GM19238 (cell line): ENCODE measurements around the gene C5orf34.
"Not testable (repeated sequence)": the region's sequence is repeated elsewhere in the genome, so short reads cannot be mapped to it uniquely, and the experiment has no call there.

Experiments used
- DNase-seq: peaks from one replicate; pipeline ENCODE4 v3.0.0; 2011; ENCODE audit warnings: low spot score; ENCODE audit not compliant: insufficient read length

The C5orf34 gene, protein sequence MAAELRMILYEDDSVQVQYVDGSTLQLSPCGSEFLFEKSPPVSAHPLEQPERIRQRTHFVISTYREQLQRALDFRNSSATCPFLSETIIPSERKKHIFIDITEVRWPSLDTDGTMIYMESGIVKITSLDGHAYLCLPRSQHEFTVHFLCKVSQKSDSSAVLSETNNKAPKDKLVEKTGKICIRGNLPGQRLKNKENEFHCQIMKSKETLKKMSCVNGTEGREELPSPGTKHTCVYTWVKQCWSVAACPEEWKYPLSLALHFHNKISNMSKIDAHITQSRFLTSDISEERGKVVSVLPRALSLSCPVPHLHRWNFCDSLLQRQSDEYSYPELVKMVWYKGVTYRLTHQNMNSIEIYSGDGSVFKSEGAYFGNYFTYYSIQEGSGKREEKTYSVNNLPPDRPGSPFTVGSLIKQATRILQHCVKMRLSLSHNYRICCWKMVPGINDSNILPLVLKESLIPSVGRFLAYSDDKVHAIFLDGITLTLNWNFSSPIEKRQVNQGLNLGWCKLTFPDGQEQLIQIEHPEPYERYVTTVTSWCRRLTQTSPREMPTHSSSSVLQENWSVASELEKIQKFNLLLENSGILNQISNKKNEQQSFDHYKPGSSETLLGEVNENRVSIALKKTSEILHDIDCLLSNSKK

DNA sequence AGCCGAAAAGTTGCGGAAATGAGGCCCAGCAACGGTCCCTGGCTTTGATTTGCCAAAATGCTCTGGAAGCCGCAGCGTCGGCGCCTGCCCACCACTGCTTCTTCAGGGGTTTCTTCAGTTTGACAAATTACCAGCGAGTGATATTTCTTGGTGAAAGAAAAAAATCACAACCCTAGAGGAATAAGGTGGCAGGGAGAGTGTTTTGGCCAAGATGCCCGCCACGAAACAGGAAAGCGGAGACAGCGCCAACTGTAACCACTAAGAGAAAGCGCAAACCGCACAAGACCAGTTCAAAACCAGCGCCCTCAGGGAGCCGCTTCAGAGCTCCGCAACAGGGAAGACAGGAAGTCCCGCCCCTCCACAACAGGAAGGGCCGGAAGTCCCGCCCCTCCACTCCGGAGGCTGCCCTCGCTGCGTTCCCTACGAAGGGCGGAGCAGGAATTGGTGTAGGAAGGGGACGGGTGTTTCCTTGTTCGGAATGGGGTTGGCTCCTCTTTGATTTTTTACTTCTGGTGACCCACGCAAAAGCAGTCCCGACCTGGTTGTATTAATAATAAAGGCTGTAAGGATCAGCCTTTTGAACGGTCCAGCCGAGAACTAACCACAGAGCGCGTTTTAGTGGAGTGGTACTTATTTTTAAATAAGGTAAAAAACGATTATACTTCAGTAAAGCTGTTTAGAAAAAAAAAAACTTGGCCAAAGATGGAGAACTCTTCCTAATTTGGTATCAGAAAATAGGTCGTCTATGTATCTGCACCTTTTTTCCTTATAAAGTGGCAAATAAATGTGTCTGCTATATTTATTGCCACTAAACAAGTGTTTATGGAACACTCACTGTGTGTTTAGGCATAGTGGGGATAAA is at the start of gene C5orf34:
C5orf34 (minus strand) TSS at position 333 of the 862 bp plus-strand sequence. CDS start 5,809 bp downstream, outside the sequence.
- peak; percentile 95 for DNase-seq

DNA sequence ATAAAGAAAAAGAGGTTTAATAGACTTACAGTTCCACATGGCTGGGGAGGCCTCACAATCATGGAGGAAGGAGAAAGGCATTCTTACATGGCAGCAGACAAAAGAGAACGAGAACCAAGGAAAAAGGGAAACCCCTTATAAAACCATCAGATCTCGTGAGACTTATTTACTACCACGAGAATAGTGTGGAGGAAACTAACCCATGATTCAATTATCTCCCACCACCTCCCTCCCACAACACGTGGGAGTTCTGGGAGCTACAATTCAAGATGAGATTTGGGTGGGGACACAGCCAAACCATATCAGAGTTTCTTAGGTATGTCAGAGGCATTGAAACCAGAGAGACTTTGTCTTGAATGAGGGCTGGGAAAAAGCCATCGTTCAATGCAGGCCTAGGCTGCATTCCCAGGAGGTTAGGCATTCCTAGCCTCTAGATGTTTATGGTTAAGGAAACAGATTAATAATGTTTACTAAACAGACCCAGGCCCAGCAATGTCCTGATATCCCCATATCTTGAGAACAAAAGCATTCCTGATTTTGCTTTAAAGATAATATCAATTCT is 49.4 kb upstream of the C5orf34 start:
- DNase-seq = no peak

DNA sequence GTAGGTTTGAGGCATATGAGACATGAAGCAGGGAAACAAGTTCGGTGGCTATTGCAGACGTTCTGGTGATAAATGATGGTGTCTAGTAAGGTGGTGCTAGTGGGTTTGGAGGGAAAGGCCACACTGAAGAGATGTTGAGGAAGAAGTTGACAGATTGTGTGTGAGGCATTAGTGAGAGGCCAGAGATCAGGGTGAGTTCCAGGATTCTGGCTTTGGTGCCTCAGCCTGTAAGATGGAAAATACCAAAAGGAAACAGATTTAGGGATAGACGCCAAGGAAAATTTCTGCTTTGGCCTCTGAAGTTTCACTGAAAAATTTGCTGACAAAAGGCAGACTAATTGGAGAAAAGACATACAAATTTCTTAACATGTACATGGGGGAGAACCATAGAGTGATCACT is 48.4 kb upstream of the C5orf34 start:
- DNase-seq = no peak

DNA sequence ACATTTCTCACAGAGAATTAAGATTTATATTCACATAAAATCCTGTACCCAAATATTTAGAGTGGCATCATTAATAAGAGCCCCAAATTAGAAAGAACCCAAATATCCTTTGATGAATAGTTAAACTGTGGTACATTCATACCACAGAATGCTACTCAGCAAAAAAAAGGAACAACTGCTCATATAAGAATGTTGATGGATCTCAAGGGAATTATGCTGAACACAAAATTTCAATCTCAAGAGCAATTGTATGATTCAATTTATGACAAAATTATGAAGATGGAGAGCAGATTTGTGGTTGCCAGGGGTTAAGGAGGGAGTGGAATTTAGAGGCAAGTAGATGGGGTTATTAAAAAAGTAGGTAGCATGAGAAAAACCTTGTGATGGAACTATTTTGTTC is 46.4 kb upstream of the C5orf34 start:
- DNase-seq = no peak

DNA sequence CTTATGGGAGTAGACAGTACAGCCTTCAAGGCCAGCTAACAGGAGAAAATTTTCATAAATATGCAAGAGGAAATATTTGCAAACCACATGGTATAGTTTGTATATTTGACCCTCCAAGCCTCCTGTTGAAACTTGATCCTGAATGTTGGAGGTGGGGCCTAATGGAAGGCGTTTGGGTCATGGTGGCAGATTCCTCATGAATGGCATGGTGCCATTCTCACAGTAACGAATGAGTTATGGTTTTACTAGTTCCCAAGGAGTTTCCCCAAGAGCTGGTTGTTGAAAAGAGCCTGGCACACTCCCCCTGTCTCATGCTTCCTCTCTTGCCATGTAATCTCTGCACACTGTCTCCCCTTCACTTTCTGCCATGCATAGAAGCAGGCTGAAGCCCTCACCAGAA is 45.2 kb upstream of the C5orf34 start:
- no peak for DNase-seq

DNA sequence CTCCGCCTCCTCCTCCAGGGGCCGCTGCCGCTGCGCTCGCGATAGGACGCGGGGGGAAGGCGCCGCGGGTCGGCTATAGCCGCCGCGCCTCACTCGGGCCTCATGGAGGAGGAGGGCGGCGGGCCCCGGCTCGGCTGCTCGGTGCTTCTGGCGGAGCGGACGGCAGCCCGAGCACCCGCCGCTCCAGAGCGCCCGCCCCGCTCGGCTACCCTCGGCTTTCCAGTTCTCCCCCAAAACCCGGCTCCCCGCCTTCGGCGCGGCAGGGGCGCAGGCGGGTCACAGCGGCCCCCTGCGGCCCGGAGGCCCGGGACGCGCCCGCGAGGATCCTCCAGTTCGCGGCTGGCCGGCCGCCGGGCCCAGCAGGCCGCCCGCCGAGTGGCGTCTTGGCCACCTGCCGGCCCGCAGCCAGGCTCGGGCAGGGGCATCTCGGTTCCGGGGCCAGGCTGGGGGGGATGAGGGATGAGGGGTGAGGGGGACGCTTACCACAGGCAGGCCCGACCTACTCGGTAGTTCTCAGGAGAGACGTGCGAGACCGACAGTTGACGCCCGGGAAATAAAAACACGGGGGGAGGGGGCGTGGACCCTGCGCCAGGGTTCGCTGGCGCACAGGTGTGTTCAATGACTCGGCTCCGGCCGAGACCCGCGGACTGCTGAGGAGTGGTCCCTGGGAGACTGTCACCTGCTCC is 42.1 kb upstream of the C5orf34 start, which contains the start of gene PAIP1:
PAIP1 (minus strand) TSS at position 221 of the 686 bp plus-strand sequence. CDS start 231 bp downstream, outside the sequence.
- peak; percentile 85 for DNase-seq

DNA sequence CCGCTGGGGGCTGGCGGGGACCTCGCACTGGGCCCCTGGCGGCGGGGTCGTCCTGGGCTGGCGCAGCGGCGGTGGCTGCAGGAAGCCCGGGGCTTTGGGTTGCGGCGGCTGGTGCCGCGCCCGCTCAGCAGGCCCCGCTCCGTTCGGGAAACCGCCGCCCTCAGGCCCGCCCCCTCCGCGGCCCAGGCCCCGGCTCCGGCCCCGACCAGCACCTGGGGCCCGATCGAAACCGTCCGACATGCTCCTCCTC is 41.6 kb upstream of the C5orf34 start:
- DNase-seq = not testable (repeated sequence)

DNA sequence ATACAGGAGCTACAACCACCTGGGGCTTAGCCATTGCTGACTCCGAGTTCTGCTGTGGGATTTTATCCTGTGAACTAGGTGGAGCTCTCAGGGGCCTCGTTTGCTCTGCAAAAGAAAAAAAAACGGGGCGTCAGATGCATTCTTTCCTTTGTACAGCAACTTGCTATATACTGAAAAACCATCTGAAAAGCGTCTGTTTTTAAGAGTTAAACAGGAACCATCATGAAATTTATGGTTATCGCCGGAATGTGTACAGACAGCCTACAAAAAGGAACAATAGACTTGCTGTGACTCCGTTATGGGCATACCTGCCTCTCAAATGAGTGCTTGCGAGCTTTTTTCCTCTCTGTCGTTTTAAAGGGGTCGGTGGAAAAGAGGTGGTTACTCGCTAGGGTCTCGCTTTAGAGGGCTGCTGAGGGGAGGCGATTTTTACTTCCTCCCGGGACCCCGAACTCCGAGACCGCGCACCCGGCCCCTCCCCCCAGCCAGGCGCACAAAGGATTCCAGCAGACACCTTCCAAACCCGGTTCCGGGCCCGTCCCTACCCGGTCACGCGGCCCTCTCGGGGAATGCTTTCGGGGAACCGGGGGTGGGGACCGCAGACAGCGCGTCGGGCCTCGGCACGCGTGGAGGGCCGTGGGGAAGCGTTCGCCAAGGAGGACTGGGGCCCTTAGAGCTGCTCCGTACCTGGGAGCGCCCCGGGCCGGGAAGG is 41.1 kb upstream of the C5orf34 start:
- DNase-seq = peak; percentile 39

DNA sequence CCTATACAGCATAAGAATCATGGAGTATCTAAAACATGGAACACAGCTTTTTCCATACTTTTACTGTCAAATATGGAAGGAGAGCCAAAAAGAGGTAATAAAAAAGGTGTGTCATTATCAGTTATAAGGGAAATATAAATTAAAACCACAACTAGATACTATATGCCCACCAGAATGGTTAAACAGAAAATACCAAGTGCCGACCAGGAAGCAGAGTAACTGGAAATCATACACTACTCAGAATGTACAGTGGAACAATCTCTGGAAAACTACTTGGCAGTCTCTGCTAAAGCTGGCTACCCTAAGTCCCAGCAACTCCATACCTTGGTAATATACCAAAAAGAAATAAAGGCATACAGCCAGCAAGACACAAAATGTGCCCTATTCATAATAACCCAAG is 39.5 kb upstream of the C5orf34 start:
- no peak for DNase-seq

DNA sequence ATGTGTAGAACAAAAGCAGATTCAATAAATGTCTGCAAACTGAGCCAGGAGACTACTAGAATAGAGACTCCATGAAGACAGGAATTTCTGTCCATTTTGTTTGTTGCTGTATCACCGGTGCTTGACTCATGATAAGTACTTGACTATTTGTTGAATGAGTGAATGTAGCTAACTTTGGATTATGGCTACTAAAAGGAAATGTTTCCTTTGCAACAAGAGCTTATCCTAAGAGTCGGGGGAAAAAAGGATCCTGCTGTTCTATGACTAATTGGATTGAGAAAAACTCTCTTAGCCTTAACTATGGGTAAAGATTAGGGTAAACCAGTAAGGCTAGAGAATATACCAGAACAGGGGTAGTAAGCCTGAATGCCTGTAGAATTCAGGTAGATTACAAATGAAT is 38.4 kb upstream of the C5orf34 start:
- DNase-seq = no peak

DNA sequence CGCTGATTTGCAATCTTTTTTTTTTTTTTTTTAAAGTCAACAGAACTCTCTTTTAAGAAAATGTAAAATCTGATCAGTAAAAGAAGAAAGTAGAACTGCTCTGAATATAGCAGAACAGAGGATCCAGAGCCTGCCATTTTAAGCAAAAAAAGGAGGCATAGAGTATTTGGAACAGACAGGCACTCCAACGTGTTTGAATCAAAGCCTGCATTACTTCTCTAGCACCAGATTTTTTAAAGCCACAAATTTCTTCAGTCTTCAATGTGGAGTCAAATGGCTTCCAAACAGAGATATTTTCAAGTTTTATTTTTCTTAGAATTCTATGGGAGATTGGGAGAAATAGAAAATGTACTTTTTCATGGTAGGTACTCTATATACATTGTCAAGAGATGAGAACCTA is 36.8 kb upstream of the C5orf34 start:
- no peak for DNase-seq

DNA sequence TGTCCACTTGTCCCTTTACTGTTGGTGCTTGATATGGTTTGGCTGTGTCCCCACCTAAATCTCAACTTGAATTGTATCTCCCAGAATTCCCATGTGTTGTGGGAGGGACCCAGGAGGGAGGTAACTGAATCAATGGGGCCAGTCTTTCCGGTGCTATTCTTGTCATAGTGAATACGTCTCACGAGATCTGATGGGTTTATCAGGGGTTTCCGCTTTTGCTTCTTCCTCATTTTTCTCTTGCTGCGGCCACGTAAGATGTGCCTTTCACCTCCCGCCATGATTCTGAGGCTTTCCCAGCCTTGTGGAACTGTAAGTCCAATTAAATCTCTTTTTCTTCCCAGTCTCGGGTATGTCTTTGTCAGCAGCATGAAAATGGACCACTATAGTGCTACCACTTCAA is 34.3 kb upstream of the C5orf34 start:
- not testable (repeated sequence) for DNase-seq

DNA sequence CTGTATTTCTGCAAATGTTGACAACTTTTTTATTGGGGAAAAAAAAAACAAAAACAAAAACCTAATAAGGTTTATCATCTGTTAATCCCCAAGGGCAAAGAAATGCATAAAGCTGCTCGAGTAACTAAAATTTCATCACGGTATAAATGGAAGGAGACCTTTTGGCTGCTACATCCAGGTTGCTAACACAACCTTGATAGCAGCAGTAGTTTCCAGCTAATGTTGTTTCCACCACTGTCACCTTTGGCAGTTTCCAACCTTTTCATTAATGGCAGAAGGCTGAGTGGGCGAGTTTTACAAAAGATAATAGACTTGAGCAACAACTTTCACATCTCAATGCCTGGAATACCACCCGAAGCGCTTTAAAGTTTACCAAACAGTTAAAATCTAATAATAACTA is 33.4 kb upstream of the C5orf34 start:
- no peak for DNase-seq

DNA sequence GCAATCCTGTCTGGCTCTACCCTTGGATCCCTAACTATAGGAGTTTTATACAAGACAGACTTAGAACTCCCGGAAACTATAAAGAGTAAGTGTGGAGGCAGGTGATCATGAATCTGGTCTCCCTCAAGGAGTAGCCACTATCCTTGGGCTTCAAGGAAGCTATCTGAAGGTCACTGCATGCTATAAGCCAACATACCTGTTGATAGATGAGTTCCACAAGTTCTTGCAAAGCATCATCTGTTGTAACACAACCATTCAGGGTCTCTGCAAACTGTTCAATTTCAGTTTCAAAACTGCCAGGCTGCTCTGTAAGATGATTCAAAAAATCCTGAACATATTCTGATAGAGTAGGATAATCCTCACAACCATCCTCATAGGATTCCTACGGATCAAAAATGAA is 32.6 kb upstream of the C5orf34 start:
- DNase-seq = no peak

DNA sequence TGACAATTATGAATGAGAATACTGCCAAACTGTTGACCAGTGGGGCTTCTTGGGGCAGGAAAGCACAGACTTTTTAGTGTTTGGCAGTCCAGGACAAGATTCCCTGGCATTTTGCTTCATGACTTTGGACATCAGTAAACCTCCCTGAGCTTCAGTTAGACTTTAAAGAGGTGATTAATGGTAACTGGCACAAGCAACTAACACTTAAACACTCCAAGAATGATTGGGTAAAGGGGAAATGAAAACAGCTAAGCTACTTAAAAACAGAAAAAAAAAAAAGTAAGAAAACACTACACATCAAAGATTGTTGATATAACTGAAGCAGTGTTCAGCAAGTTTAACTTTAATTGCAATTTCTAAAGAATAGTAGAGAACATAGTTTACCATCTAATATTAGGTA is 28.5 kb upstream of the C5orf34 start:
- DNase-seq = no peak

DNA sequence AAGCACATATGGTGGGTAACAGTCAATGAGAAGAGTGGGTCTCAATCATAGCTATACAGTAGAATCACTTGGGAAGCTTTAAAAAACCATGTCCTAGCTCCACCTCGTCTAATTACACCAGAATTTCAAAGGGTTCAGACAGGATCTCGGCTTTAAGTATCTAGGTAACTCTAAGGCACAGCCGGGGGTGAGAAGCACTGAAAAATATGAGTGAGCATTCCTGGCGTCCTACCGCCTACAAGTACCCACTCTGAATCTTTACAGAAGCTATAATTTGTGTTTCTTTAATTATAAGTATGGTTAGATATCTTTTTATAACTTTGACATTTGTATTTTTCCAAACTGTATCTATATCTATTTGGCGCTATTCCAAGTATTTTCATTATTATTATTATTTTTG is 25.8 kb upstream of the C5orf34 start:
- no peak for DNase-seq

DNA sequence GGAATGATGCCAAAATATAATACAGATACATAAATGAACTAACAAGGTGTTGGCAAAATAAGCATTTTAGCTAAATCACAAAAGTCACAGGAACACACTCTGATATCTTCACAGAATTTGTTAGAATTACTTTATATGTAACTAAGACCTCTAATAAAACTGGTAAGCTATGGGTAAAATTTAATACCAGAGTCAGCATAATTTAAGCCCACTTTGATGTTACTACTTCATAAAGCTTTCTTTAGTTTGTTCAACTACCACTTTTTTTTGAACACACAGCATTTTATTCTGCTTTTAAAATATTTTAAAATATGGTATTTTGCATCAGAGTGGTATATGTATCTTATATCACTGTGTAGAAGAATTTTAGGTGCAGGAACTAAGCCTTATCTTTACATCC is 22.0 kb upstream of the C5orf34 start:
- DNase-seq = no peak

DNA sequence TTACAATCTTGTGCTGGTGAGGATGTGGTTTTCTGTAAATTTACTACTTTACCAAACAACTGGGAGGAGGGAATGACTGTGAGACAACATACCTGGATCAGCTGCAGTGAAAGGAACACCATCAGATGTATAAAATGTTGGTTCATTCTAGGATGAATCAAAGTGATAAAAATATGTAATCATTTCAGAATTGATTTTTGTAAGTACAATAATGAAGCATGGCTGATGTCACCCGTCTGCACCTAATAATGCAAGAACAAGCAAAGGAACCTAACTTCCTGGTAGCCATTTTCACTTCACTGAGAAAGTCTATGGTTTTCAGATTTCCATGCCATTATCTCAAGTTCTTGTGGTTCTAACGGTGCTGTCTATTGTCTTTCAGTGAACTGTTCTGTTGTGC is 18.7 kb upstream of the C5orf34 start:
- DNase-seq = no peak

DNA sequence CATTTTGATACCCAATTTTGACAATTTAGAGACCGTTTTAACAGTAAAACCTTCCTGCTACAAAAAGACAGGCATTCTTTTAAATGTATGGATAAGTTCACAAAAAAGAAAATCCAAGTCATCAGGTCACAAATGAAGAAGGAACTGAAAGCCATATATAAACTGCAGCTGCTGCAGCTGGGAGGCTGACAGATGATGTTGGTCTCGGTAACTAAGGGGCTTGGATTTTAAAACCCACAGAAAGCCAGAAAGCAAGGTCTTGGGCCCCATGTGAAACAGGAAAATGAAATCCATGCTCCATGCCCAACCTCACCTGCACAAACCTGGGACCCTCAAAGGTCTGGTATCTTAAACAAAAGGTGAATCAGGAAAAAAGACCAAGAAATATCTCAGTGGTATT is 15.7 kb upstream of the C5orf34 start:
- no peak for DNase-seq

DNA sequence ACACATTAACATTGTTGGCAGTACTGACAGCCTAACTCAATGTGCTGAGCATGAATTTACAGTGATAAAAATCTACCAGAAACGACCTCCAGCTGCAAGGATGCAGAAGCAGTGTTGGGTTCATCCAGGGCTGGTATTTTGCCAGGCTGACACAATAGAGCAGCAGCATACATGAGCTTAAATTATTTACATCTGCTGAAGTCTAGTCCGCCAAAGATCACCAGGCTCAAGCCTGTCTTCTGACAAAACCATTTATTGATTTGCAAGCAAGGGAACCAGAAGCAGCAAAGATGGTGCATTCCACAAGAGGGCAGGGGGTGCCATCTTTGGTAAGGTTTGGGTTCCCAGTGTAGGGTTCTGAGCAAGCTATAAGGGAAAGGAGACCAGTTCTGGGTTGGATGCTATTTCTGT is 8.7 kb upstream of the C5orf34 start:
- DNase-seq = no peak

DNA sequence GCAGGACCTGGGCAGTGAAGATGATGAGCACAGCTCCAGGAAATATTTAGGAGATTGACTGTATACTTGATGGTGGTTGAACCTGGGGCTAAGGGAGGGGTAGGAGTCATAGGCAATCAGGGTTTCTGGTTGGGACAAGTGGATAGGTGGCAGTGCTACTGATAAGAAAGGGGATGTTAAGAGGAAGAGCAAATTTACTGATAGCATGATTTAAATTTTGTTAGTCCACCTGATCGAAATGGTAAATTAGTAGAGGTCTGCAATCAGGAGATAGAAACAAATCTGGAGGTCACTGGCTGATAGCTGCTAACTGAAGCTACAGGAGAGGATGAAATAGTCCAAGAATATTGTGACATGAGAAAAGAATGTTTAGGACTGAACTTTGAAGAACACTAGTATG is 5.7 kb upstream of the C5orf34 start:
- DNase-seq = no peak
